ENCODE measurements around the gene KRT12. TPM values are rescaled to one million over a fixed set of nuclear protein-coding genes. Genes with fewer than 3 reads are reported as not detected.

The KRT12 gene
- total and polyA plus RNA-seq, 9 of the 15 experiments (the other 6 are each of a cell fraction or from before 2014, with no cell fraction given): 0.18 to 7.0 (median 2.2) TPM

GRCh38 chr17:40822132-40822812 is 44.8 kb downstream of the KRT12 start, which contains the start of gene KRT10 (continued):
- TF ChIP-seq, protein P1, sequence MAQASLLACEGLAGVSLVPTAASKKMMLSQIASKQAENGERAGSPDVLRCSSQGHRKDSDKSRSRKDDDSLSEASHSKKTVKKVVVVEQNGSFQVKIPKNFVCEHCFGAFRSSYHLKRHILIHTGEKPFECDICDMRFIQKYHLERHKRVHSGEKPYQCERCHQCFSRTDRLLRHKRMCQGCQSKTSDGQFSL (CRISPR knock-in tag; IDR thresholded peaks at IDR 0.05): no peak
- TF ChIP-seq, protein P1 (tag; IDR thresholded peaks at IDR 0.05): no peak
- TF ChIP-seq REST (IDR thresholded peaks at IDR 0.05; ENCODE audit: borderline replicate concordance) (peak; percentile 96), REST (CRISPR knock-in tag; IDR thresholded peaks at IDR 0.05; ENCODE audit: low read depth) (peak; percentile 72; the same call in 1 of the 2 replicates), CSDE1 (IDR thresholded peaks at IDR 0.05) (no peak), CBFA2T3 (IDR thresholded peaks at IDR 0.05) (no peak), IFI16 (CRISPR knock-in tag; IDR thresholded peaks at IDR 0.05) (no peak), CHD1 (IDR thresholded peaks at IDR 0.05; ENCODE audit: low read length) (no peak), ZNF830 (CRISPR knock-in tag; IDR thresholded peaks at IDR 0.05) (no peak), SAP30 (IDR thresholded peaks at IDR 0.05; ENCODE audit: borderline replicate concordance, insufficient read depth, low read depth, low read length, poor library complexity, severe bottlenecking) (no peak), SMAD1 (IDR thresholded peaks at IDR 0.05; ENCODE audit: low read depth, low read length, partially characterized antibody) (no peak), BACH1 (tag; IDR thresholded peaks at IDR 0.05) (no peak), C11orf30 (IDR thresholded peaks at IDR 0.05; ENCODE audit: low read depth) (peak; percentile 87), HNRNPK (IDR thresholded peaks at IDR 0.05; ENCODE audit: low read depth, low read length, poor library complexity, severe bottlenecking) (no peak), AFF1 (IDR thresholded peaks at IDR 0.05; ENCODE audit: low read depth in 1 of 2, partially characterized antibody in 2 of 2) (no peak)
